BE2C (cell line): ENCODE measurements around the gene SORCS3.

ENCODE experiments used
- DNase-seq: peaks from one replicate; pipeline ENCODE4 v3.0.0-alpha.2; 2020
- H3K27me3 ChIP-seq: fragments of 250-450 bp; sonication (Bioruptor Pico); 2 replicates; pipeline ENCODE4 v1.5.1; 2020; ENCODE audit warnings: mild to moderate bottlenecking
- H3K36me3 ChIP-seq: fragments of 250-450 bp; sonication (Bioruptor Pico); 2 replicates; pipeline ENCODE4 v1.5.1; 2020; ENCODE audit warnings: mild to moderate bottlenecking
- H3K4me1 ChIP-seq: fragments of 250-450 bp; sonication (Bioruptor Pico); 2 replicates; pipeline ENCODE4 v1.5.1; 2020
- H3K4me3 ChIP-seq: 2 replicates; pipeline ENCODE4 v1.5.1; 2011; ENCODE audit warnings: low read depth, low read length
- H3K9me3 ChIP-seq: fragments of 250-450 bp; sonication (Bioruptor Pico); 2 replicates; pipeline ENCODE4 v1.5.1; 2020
- CTCF ChIP-seq: IDR thresholded peaks from 2 replicates; pipeline ENCODE4 v1.5.1; 2012; ENCODE audit warnings: mild to moderate bottlenecking, low read depth, low read length

SORCS3 gene

GRCh38 chr10:104681485-104681884 is 40.4 kb downstream of the SORCS3 start:
- no peak for TF ChIP-seq CTCF
- no peaks in the 10 kb centered on the region for H3K9me3 ChIP-seq
- H3K36me3 ChIP-seq: no peaks in the 10 kb centered on the region
- DNase-seq: no peak
- no peak overlapping the region for H3K4me3 ChIP-seq
- H3K27me3 ChIP-seq: no peaks in the 10 kb centered on the region
- H3K4me1 ChIP-seq: no peaks in the 10 kb centered on the region

- Histone ChIP-seq H3K9me3 (no peaks in the 10 kb centered on the region), H3K4me3 (no peak overlapping the region), H3K36me3 (no peaks in the 10 kb centered on the region), H3K4me1 (no peaks in the 10 kb centered on the region), H3K27me3 (no peaks in the 10 kb centered on the region)
- no peak for TF ChIP-seq CTCF
- no peak for DNase-seq
Observed at GRCh38 chr10:104683567-104683966, 42.5 kb downstream of the SORCS3 start.

- no peak for TF ChIP-seq CTCF
- H3K27me3 ChIP-seq: no peaks in the 10 kb centered on the region
- no peaks in the 10 kb centered on the region for H3K36me3 ChIP-seq
- H3K4me1 ChIP-seq: no peaks in the 10 kb centered on the region
- no peaks in the 10 kb centered on the region for H3K9me3 ChIP-seq
- DNase-seq: no peak
- H3K4me3 ChIP-seq: no peak overlapping the region
Observed at GRCh38 chr10:104686829-104687228, 45.7 kb downstream of the SORCS3 start.

GRCh38 chr10:104688251-104689042 is 47.4 kb downstream of the SORCS3 start:
- no peak for TF ChIP-seq CTCF
- H3K4me1 ChIP-seq: no peaks in the 10 kb centered on the region
- H3K36me3 ChIP-seq: no peaks in the 10 kb centered on the region
- H3K9me3 ChIP-seq: no peaks in the 10 kb centered on the region
- no peak overlapping the region for H3K4me3 ChIP-seq
- H3K27me3 ChIP-seq: no peaks in the 10 kb centered on the region
- no peak for DNase-seq

- no peak for TF ChIP-seq CTCF
- H3K36me3 ChIP-seq: no peaks in the 10 kb centered on the region
- no peak overlapping the region for H3K4me3 ChIP-seq
- no peak for DNase-seq
- H3K27me3 ChIP-seq: no peaks in the 10 kb centered on the region
- H3K9me3 ChIP-seq: no peaks in the 10 kb centered on the region
- no peaks in the 10 kb centered on the region for H3K4me1 ChIP-seq
Observed at GRCh38 chr10:104689105-104689504, 48.0 kb downstream of the SORCS3 start.

- Histone ChIP-seq H3K4me1 (no peaks in the 10 kb centered on the region), H3K36me3 (no peaks in the 10 kb centered on the region), H3K27me3 (no peaks in the 10 kb centered on the region), H3K4me3 (no peak overlapping the region), H3K9me3 (no peaks in the 10 kb centered on the region)
- TF ChIP-seq CTCF: no peak
- DNase-seq: no peak
Observed at GRCh38 chr10:104689547-104689946, 48.5 kb downstream of the SORCS3 start.
